ENCODE measurements around the gene TEX19. TPM values are rescaled to one million over a fixed set of nuclear protein-coding genes. Genes with fewer than 3 reads are reported as not detected.

TEX19 gene
- total and polyA plus RNA-seq, 2 experiments from 2014 or later = 0.10 to 0.66 TPM

DNA sequence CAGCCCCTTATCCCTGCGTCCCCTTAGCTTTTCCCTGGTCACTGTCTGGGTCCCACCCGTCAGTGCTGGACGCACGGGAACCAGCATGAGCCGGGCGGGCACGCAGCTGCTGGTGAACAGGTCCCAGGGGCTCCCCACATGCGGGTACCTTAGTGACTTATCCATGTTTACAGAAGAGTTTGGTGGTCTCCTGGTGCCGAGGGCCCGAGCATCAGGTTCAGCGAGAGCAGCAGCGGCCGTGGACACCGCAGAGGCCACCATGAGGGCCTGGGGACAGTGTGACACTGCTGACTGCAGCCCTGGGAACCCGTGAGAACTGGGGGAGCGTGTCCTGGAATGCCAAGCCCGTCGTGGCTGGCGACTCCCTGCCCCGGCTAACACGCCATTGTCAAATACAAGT lies 48.2 kb upstream of the TEX19 start (continued):
- no peak for TF ChIP-seq ZNF462 (CRISPR knock-in tag; IDR thresholded peaks at IDR 0.05)
- TF ChIP-seq CTCF (conservative IDR thresholded peaks at IDR 0.05; ENCODE audit: low read depth in 2 of 2) = no peak
- TF ChIP-seq JUNB (IDR thresholded peaks at IDR 0.05; ENCODE audit: unreplicated experiment) = no peak
- no peak for TF ChIP-seq POLR2AphosphoS5 (IDR thresholded peaks at IDR 0.05; ENCODE audit: low read depth)
- no peak for TF ChIP-seq EZH2phosphoT487 (IDR thresholded peaks at IDR 0.05; ENCODE audit: unreplicated experiment)
- TF ChIP-seq ZNF114 (CRISPR knock-in tag; IDR thresholded peaks at IDR 0.05) = no peak
- no peak for TF ChIP-seq ZNF331 (CRISPR knock-in tag; IDR thresholded peaks at IDR 0.05; ENCODE audit: low read depth)

DNA sequence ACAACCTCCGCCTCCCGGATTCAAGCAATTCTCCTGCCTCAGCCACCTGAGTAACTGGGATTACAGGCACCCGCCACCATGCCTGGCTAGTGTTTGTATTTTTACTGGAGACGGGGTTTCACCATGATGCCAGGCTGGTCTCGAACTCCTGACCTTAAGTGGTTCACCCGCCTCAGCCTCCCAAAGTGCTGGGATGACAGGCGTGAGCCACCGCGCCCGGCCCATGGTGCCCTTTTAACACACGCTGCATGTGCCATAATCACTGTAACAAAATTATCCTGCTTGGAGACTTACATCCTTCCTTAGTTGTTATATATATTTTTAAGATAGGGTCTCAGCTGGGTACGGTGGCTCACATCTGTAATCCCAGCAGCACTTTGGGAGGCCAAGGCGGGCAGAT lies 47.1 kb upstream of the TEX19 start:
- no peaks in the 10 kb centered on the region for H4K20me1 ChIP-seq (replicated peaks; ENCODE audit: insufficient read depth)
- H3K79me2 ChIP-seq (replicated peaks; ENCODE audit: insufficient read depth) = no peaks in the 10 kb centered on the region
- no peaks in the 10 kb centered on the region for H3F3A ChIP-seq (replicated peaks; ENCODE audit: low read depth)
- no peaks in the 10 kb centered on the region for H3K9me2 ChIP-seq (ENCODE audit: insufficient read depth)
- H3K27ac Mint-ChIP-seq = no peak overlapping the region
- H3K36me3 Mint-ChIP-seq (ENCODE audit: low read depth) = no peaks in the 10 kb centered on the region
- H3K27me3 Mint-ChIP-seq (ENCODE audit: insufficient read depth, low read depth, poor library complexity) = peaks cover 13% of the 10 kb centered on the region
- no peak overlapping the region for H3K4me3 ChIP-seq
- ATAC-seq (no peak), DNase-seq (ENCODE audit: low spot score) (no peak)
- no peaks in the 10 kb centered on the region for H3K4me1 ChIP-seq (ENCODE audit: insufficient read depth)
- no peak overlapping the region for H2AFZ ChIP-seq
- no peaks in the 10 kb centered on the region for H3K36me3 ChIP-seq (ENCODE audit: insufficient read depth)
- no peaks in the 10 kb centered on the region for H3K27me3 ChIP-seq (ENCODE audit: insufficient read depth)
- H3K9me3 Mint-ChIP-seq = no peaks in the 10 kb centered on the region
- no peak overlapping the region for H3K27ac ChIP-seq (ENCODE audit: low read depth)
- no peak overlapping the region for H3K4me2 ChIP-seq
- no peak overlapping the region for H3K4me3 Mint-ChIP-seq
- peaks cover 6% of the 10 kb centered on the region; the same call in 1 of the 3 replicates for H3K4me1 Mint-ChIP-seq
- no peak for TF ChIP-seq EZH2 (IDR thresholded peaks at IDR 0.05; ENCODE audit: low read depth, unreplicated experiment)
- no peak for TF ChIP-seq CTCF (conservative IDR thresholded peaks at IDR 0.05; ENCODE audit: low read depth in 2 of 2)

Data from GM23338 (cell line).